Nephron (organoid): Measurements from ENCODE around the gene TMEM18.

Experiments used
- H3K27ac Mint-ChIP-seq, 3 experiments: 2 replicates each; pipeline ENCODE4 v1.8.0; 2020; ENCODE audit warnings: mixed read lengths in 3 of 3, mild to moderate bottlenecking in 2 of 3, moderate library complexity in 1 of 3
- H3K27me3 Mint-ChIP-seq: 2 replicates; pipeline ENCODE4 v1.8.0; 2021; ENCODE audit warnings: low read depth, mild to moderate bottlenecking, moderate library complexity, mixed read lengths
- H3K36me3 Mint-ChIP-seq: 2 replicates; pipeline ENCODE4 v1.8.0; 2020; ENCODE audit warnings: low read depth, mixed read lengths
- H3K4me1 Mint-ChIP-seq: 2 replicates; pipeline ENCODE4 v1.8.0; 2020; ENCODE audit warnings: mixed read lengths
- H3K4me3 Mint-ChIP-seq, 3 experiments: 2 replicates each; pipeline ENCODE4 v1.8.0; 2020; ENCODE audit warnings: mild to moderate bottlenecking in 3 of 3, mixed read lengths in 3 of 3, moderate library complexity in 2 of 3
- H3K9me3 Mint-ChIP-seq: 2 replicates; pipeline ENCODE4 v1.8.0; 2020; ENCODE audit warnings: mixed read lengths
- CTCF ChIP-seq, 3 experiments: fragments of 200-600 bp; sonication (generic); IDR thresholded peaks; one replicate each; pipeline ENCODE4 v1.5.0; 2021; ENCODE audit warnings: antibody characterized with exemption in 3 of 3; ENCODE audit not compliant: unreplicated experiment in 3 of 3

Gene TMEM18

GRCh38 chr2:648476-649424 lies 28.5 kb downstream of the TMEM18 start:
- peaks cover 24% of the 10 kb centered on the region for H3K27me3 Mint-ChIP-seq
- peak overlapping the region in 1 of 3 experiments; percentile 2 for H3K4me3 Mint-ChIP-seq
- peaks cover 26% of the 10 kb centered on the region for H3K4me1 Mint-ChIP-seq
- no peaks in the 10 kb centered on the region for H3K9me3 Mint-ChIP-seq
- H3K36me3 Mint-ChIP-seq = no peaks in the 10 kb centered on the region
- no peak for TF ChIP-seq CTCF (IDR thresholded peaks at IDR 0.05; ENCODE audit: unreplicated experiment in 3 of 3)
- no peak overlapping the region for H3K27ac Mint-ChIP-seq

GRCh38 chr2:647691-648231 lies 29.4 kb downstream of the TMEM18 start:
- TF ChIP-seq CTCF (IDR thresholded peaks at IDR 0.05; ENCODE audit: unreplicated experiment in 3 of 3) = no peak
- Mint-ChIP-seq H3K27me3 (peaks cover 26% of the 10 kb centered on the region), H3K27ac (no peak overlapping the region), H3K4me1 (peaks cover 24% of the 10 kb centered on the region), H3K4me3 (no peak overlapping the region), H3K9me3 (no peaks in the 10 kb centered on the region), H3K36me3 (no peaks in the 10 kb centered on the region)

GRCh38 chr2:647003-647560 lies 30.1 kb downstream of the TMEM18 start:
- Mint-ChIP-seq H3K27me3 (peaks cover 30% of the 10 kb centered on the region), H3K27ac (no peak overlapping the region), H3K4me3 (no peak overlapping the region), H3K9me3 (no peaks in the 10 kb centered on the region), H3K36me3 (no peaks in the 10 kb centered on the region), H3K4me1 (peaks cover 21% of the 10 kb centered on the region)
- no peak for TF ChIP-seq CTCF (IDR thresholded peaks at IDR 0.05; ENCODE audit: unreplicated experiment in 3 of 3)

- Mint-ChIP-seq H3K36me3 (no peaks in the 10 kb centered on the region), H3K27me3 (peaks cover 18% of the 10 kb centered on the region), H3K4me1 (peaks cover 11% of the 10 kb centered on the region), H3K9me3 (no peaks in the 10 kb centered on the region), H3K27ac (no peak overlapping the region), H3K4me3 (no peak overlapping the region)
- no peak for TF ChIP-seq CTCF (IDR thresholded peaks at IDR 0.05; ENCODE audit: unreplicated experiment in 3 of 3)
Observed at GRCh38 chr2:644871-645270, 32.3 kb downstream of the TMEM18 start.

- Mint-ChIP-seq H3K36me3 (no peaks in the 10 kb centered on the region), H3K27me3 (peaks cover 13% of the 10 kb centered on the region), H3K4me3 (no peak overlapping the region), H3K9me3 (no peaks in the 10 kb centered on the region), H3K27ac (no peak overlapping the region), H3K4me1 (peaks cover 7% of the 10 kb centered on the region)
- no peak for TF ChIP-seq CTCF (IDR thresholded peaks at IDR 0.05; ENCODE audit: unreplicated experiment in 3 of 3)
Observed at GRCh38 chr2:643761-644160, 33.4 kb downstream of the TMEM18 start.
